GM10847 (cell line): Measurements from ENCODE around the gene DEXI.

ENCODE experiments used
- POLR2A ChIP-seq: IDR thresholded peaks from 2 replicates; pipeline ENCODE4 v1.6.1; 2011; ENCODE audit not compliant: insufficient read length; ENCODE audit errors: extremely low read depth

The DEXI gene

GRCh38 chr16:10942352-10943063, at the start of gene DEXI:
Gene DEXI (minus strand): TSS chr16:10942468. CDS start chr16:10942005, 463 bp downstream.
- TF ChIP-seq POLR2A: peak; percentile 53

GRCh38 chr16:10990378-10990777, 48.1 kb upstream of the DEXI start:
- no peak for TF ChIP-seq POLR2A

- no peak for TF ChIP-seq POLR2A
Observed at GRCh38 chr16:10989559-10989958, 47.3 kb upstream of the DEXI start.

- no peak for TF ChIP-seq POLR2A
Observed at GRCh38 chr16:10988879-10989278, 46.6 kb upstream of the DEXI start.

- TF ChIP-seq POLR2A: no peak
Observed at GRCh38 chr16:10988164-10988803, 46.0 kb upstream of the DEXI start.

GRCh38 chr16:10987361-10988163, 45.3 kb upstream of the DEXI start:
- no peak for TF ChIP-seq POLR2A

GRCh38 chr16:10984509-10984908, 42.2 kb upstream of the DEXI start:
- no peak for TF ChIP-seq POLR2A

- no peak for TF ChIP-seq POLR2A
Observed at GRCh38 chr16:10983159-10983558, 40.9 kb upstream of the DEXI start.

- TF ChIP-seq POLR2A: no peak
Observed at GRCh38 chr16:10982465-10983150, 40.3 kb upstream of the DEXI start.

- no peak for TF ChIP-seq POLR2A
Observed at GRCh38 chr16:10981697-10982216, 39.5 kb upstream of the DEXI start.

GRCh38 chr16:10980813-10981212, 38.5 kb upstream of the DEXI start:
- TF ChIP-seq POLR2A: no peak

- TF ChIP-seq POLR2A: no peak
Observed at GRCh38 chr16:10979717-10980601, 37.7 kb upstream of the DEXI start.

GRCh38 chr16:10978871-10979446, 36.7 kb upstream of the DEXI start:
- TF ChIP-seq POLR2A: no peak

GRCh38 chr16:10978124-10978523, 35.9 kb upstream of the DEXI start:
- no peak for TF ChIP-seq POLR2A
